ENCODE measurements around the gene RUSC1. TPM values are rescaled to one million over a fixed set of nuclear protein-coding genes. Genes with fewer than 3 reads are reported as not detected.

RUSC1 gene
- total and polyA plus RNA-seq, 12 donors, result 9.8 to 111 (median 27.3) TPM

DNA sequence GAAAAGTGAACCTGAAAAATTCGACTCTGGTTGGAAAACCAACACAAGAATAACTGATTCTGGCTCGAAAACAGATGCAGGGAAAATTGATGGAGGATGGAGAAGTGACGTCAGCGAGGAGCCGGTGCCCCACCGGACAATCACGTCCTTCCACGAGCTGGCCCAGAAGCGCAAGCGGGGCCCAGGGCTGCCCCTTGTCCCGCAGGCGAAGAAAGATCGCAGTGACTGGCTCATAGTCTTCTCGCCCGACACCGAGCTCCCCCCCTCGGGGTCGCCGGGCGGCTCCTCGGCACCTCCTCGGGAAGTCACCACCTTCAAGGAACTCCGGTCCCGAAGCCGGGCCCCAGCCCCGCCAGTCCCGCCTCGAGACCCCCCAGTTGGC is 1.9 kb downstream of the RUSC1 start:
- intact Hi-C loops (cut with DNase I), result loop anchor here (5.0 kb wide), 2 partner anchors 45 to 70 kb away; partner anchors contain the start of gene HCN3 (in 1 of the 2)
- peak overlapping the region in 2 of 4 donors; percentile 78 to 80 for H3K4me3 ChIP-seq
- H3K9me3 ChIP-seq (replicated peaks in 1 of 3), result no peaks in the 10 kb centered on the region
- DNase-seq, result peak; percentile 49 to 77 (median 59)
- H3K36me3 ChIP-seq (replicated peaks in 1 of 2), result peaks cover 0 to 15% of the 10 kb centered on the region in 2 donors
- TF ChIP-seq, protein P1, sequence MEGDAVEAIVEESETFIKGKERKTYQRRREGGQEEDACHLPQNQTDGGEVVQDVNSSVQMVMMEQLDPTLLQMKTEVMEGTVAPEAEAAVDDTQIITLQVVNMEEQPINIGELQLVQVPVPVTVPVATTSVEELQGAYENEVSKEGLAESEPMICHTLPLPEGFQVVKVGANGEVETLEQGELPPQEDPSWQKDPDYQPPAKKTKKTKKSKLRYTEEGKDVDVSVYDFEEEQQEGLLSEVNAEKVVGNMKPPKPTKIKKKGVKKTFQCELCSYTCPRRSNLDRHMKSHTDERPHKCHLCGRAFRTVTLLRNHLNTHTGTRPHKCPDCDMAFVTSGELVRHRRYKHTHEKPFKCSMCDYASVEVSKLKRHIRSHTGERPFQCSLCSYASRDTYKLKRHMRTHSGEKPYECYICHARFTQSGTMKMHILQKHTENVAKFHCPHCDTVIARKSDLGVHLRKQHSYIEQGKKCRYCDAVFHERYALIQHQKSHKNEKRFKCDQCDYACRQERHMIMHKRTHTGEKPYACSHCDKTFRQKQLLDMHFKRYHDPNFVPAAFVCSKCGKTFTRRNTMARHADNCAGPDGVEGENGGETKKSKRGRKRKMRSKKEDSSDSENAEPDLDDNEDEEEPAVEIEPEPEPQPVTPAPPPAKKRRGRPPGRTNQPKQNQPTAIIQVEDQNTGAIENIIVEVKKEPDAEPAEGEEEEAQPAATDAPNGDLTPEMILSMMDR (IDR thresholded peaks at IDR 0.05), result no peak
- no peak for TF ChIP-seq POLR2A (IDR thresholded peaks at IDR 0.05)
- peaks cover 26 to 43% of the 10 kb centered on the region in 2 donors for H3K4me1 ChIP-seq (replicated peaks in 1 of 2)
- H3K27ac ChIP-seq, result peak overlapping the region in 4 of 5 donors; percentile 77 to 97 (median 95)
- WGBS, 4 donors, result 1 to 2% (median 1%) methylated on average over 13 to 28 of the region's 28 CpGs
- no peaks in the 10 kb centered on the region for H3K27me3 ChIP-seq

DNA sequence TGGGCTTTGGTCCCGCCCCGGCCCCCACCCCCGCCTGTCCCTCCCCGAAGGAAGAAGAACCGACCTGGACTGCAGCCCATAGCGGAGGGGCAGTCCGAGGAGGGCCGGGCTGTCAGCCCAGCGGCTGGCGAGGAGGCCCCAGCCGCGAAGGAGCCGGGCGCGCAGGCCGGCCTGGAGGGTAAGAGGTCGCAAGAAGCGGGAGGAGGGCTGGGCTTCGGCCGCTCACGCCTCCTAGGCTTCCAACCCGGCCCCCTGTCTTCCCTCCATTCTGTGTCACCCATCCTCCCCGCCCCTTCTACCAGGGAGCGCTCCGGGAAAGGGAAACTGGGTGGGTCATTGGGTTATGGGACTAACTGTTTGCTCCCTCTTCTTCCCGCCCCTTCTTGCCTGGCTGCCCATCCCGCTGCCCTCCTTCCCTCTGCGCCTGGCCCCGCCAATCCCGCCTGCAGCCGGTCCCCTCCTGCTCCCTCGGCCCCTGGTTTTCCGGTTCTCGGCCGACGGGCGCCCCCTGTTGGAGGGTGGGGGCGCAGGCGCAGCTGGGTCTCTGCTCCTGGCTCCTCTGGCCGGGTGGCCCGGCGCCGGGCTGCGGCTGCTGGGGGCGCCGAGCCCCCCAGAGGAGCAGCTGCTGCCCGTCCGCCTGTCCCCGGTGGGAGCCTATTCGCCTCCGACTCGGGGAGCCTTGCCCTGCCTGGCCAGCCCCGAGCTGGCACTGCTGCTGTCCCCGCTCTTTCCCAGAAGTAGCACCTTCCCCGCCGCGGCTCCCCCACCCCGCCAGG is 2.4 kb downstream of the RUSC1 start:
- peak; percentile 91 to 95 (median 93) for DNase-seq
- intact Hi-C loops (cut with DNase I), result loop anchor here (5.0 kb wide), 2 partner anchors 46 to 71 kb away; partner anchors contain the start of gene HCN3 (in 1 of the 2)
- WGBS, 4 donors, result 0 to 2% (median 1%) methylated on average over 16 to 56 of the region's 58 CpGs
- H3K4me1 ChIP-seq (replicated peaks in 1 of 2), result peaks cover 26 to 43% of the 10 kb centered on the region in 2 donors
- H3K27me3 ChIP-seq, result no peaks in the 10 kb centered on the region
- H3K9me3 ChIP-seq (replicated peaks in 1 of 3), result no peaks in the 10 kb centered on the region
- peak overlapping the region; percentile 77 to 97 (median 94) for H3K27ac ChIP-seq
- peak in 1 of 2 donors; percentile 58 for TF ChIP-seq POLR2A (IDR thresholded peaks at IDR 0.05)
- TF ChIP-seq, protein P1 (IDR thresholded peaks at IDR 0.05), result peak; percentile 75 to 96 (median 92)
- H3K4me3 ChIP-seq, result peak overlapping the region in 3 of 4 donors; percentile 78 to 82 (median 80)
- peaks cover 0 to 20% of the 10 kb centered on the region in 2 donors for H3K36me3 ChIP-seq (replicated peaks in 1 of 2)

DNA sequence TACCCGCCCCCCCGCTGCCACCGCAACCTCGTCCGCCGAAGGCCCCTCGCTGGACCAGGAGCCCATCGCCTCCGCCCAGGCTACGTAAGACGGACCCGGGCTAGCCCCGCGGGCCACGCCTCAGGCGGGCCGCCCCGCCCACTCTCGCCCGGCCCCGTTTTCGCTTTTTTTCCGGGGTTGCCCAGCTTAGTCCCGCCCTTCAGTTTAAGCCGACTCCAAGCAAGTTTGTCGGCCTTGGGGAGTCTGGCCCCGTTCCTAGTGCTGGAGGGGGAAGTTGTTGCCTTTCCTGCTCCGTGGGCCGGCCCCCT is 3.0 kb downstream of the RUSC1 start:
- 0 to 1% (median 0%) methylated on average over 4 to 29 of the region's 29 CpGs; no CpG with 5 or more reads in 1 of the 4 donors for WGBS, 4 donors
- peak overlapping the region; percentile 19 to 82 (median 79) for H3K4me3 ChIP-seq
- peak overlapping the region; percentile 77 to 97 (median 94) for H3K27ac ChIP-seq
- no peaks in the 10 kb centered on the region for H3K9me3 ChIP-seq (replicated peaks in 1 of 3)
- peaks cover 0 to 21% of the 10 kb centered on the region in 2 donors for H3K36me3 ChIP-seq (replicated peaks in 1 of 2)
- H3K4me1 ChIP-seq (replicated peaks in 1 of 2), result peaks cover 26 to 43% of the 10 kb centered on the region in 2 donors
- TF ChIP-seq, protein P1 (IDR thresholded peaks at IDR 0.05), result no peak
- TF ChIP-seq POLR2A (IDR thresholded peaks at IDR 0.05), result no peak
- no peaks in the 10 kb centered on the region for H3K27me3 ChIP-seq
- peak; percentile 93 to 95 (median 95) for DNase-seq
- intact Hi-C loops (cut with DNase I), result loop anchor here (5.0 kb wide), 2 partner anchors 46 to 71 kb away; partner anchors contain the start of gene HCN3 (in 1 of the 2)

DNA sequence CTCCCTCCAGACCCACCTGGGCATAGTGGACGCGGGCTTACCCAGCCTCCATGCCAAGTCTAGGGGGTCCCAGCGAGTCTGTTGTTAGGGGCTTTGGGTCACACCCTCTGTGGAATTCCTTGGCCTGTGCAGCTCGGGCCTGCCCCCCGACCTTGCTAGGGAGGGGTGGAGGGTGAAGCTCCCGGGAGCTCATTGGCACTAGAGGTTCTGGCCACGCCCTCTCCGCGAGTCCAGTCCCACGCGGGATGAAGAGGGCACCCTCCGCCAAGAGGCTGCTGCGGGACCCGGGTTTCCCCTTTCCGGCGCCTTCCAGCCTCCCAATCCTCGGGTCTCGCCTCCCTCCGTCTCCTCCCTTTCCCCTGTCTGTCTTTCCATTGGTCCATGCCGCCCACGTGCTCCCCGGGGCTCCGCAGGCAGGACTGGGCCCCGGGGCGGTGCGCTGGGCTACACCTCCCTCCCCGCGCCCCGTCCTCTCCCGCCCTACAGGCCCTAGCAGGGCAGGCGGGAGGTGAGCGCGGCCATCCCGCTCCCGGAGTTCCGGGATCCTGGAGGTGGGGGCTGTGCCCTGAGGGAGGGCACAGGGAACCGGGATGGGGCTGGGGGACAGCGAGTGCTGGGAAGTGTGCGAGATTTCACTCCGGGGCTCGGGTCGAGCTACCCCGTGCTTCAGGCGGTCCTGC is 3.5 kb downstream of the RUSC1 start:
- H3K4me3 ChIP-seq, result peak overlapping the region; percentile 20 to 82 (median 79)

More for the DNA sequence above, 3.5 kb downstream of the RUSC1 start:
- peak; percentile 95 to 98 (median 98) for DNase-seq
- TF ChIP-seq, protein P1 (IDR thresholded peaks at IDR 0.05), result no peak
- peak; percentile 61 to 65 for TF ChIP-seq POLR2A (IDR thresholded peaks at IDR 0.05)
- Histone ChIP-seq H3K4me1 (replicated peaks in 1 of 2) (peaks cover 26 to 43% of the 10 kb centered on the region in 2 donors), H3K27ac (peak overlapping the region; percentile 77 to 97 (median 94)), H3K27me3 (no peaks in the 10 kb centered on the region), H3K9me3 (replicated peaks in 1 of 3) (no peaks in the 10 kb centered on the region), H3K36me3 (replicated peaks in 1 of 2) (peaks cover 0 to 23% of the 10 kb centered on the region in 2 donors)
- 0% methylated on average over 5 to 44 of the region's 44 CpGs for WGBS, 4 donors
- intact Hi-C loops (cut with DNase I), result loop anchor here (5.0 kb wide), 2 partner anchors 47 to 72 kb away; partner anchors contain the start of gene HCN3 (in 1 of the 2)

All from adrenal gland (tissue), 12 donors.